ENCODE measurements around the gene GREB1L. TPM values are rescaled to one million over a fixed set of nuclear protein-coding genes. Genes with fewer than 3 reads are reported as not detected.

The GREB1L gene
- polyA plus RNA-seq, 1 donor from 2014 or later: 23.3 TPM

- no peaks in the 10 kb centered on the region for H3K36me3 ChIP-seq (ENCODE audit: insufficient read depth, low read length)
- no peaks in the 10 kb centered on the region for H3F3A ChIP-seq (ENCODE audit: insufficient read depth, low read length, poor library complexity, severe bottlenecking)
- no peaks in the 10 kb centered on the region for H3K9me3 ChIP-seq (ENCODE audit: low read length)
- H3K27me3 ChIP-seq (ENCODE audit: insufficient read depth, low read depth, low read length): no peaks in the 10 kb centered on the region
- H3K27ac ChIP-seq (ENCODE audit: low read length): no peak overlapping the region
- H3K9ac ChIP-seq (ENCODE audit: low read length): no peak overlapping the region
- TF ChIP-seq RAD21 (conservative IDR thresholded peaks at IDR 0.05) (no peak), SMC3 (conservative IDR thresholded peaks at IDR 0.05; ENCODE audit: poor library complexity) (no peak), CTCF (IDR thresholded peaks at IDR 0.05; ENCODE audit: poor library complexity, severe bottlenecking) (no peak), REST (IDR thresholded peaks at IDR 0.05; ENCODE audit: borderline replicate concordance) (no peak), MXI1 (conservative IDR thresholded peaks at IDR 0.05; ENCODE audit: poor library complexity, severe bottlenecking) (no peak), TAF1 (IDR thresholded peaks at IDR 0.05; ENCODE audit: low read depth) (no peak), EZH2 (IDR thresholded peaks at IDR 0.05; ENCODE audit: borderline replicate concordance, insufficient read depth, low read length, poor library complexity, severe bottlenecking) (no peak), POLR2AphosphoS5 (IDR thresholded peaks at IDR 0.05) (no peak), EP300 (conservative IDR thresholded peaks at IDR 0.05; ENCODE audit: poor library complexity, severe bottlenecking) (no peak)
- H3K4me3 ChIP-seq (ENCODE audit: low read length): no peak overlapping the region
- no peak overlapping the region for H2AFZ ChIP-seq (ENCODE audit: low read depth, low read length)
- H3K9me2 ChIP-seq (ENCODE audit: insufficient read depth, low read length): no peaks in the 10 kb centered on the region
- no peaks in the 10 kb centered on the region for H4K20me1 ChIP-seq (ENCODE audit: insufficient read depth)
- H3K4me2 ChIP-seq (ENCODE audit: low read length): no peak overlapping the region
- no peaks in the 10 kb centered on the region for H3K79me2 ChIP-seq (replicated peaks; ENCODE audit: insufficient read depth, low read length)
These were observed 206.3 kb downstream of the GREB1L start for GRCh38 chr18:21448299-21448698.

GRCh38 chr18:21449367-21450290 is 207.6 kb downstream of the GREB1L start:
- H3K9me2 ChIP-seq (ENCODE audit: insufficient read depth, low read length): no peaks in the 10 kb centered on the region
- H3K27me3 ChIP-seq (ENCODE audit: insufficient read depth, low read depth, low read length): no peaks in the 10 kb centered on the region
- no peaks in the 10 kb centered on the region for H3K36me3 ChIP-seq (ENCODE audit: insufficient read depth, low read length)
- H3K9me3 ChIP-seq (ENCODE audit: low read length): no peaks in the 10 kb centered on the region
- TF ChIP-seq EP300 (conservative IDR thresholded peaks at IDR 0.05; ENCODE audit: poor library complexity, severe bottlenecking) (no peak), CTCF (IDR thresholded peaks at IDR 0.05; ENCODE audit: poor library complexity, severe bottlenecking) (no peak), REST (IDR thresholded peaks at IDR 0.05; ENCODE audit: borderline replicate concordance) (no peak), TAF1 (IDR thresholded peaks at IDR 0.05; ENCODE audit: low read depth) (no peak), RAD21 (conservative IDR thresholded peaks at IDR 0.05) (no peak), EZH2 (IDR thresholded peaks at IDR 0.05; ENCODE audit: borderline replicate concordance, insufficient read depth, low read length, poor library complexity, severe bottlenecking) (no peak), MXI1 (conservative IDR thresholded peaks at IDR 0.05; ENCODE audit: poor library complexity, severe bottlenecking) (no peak), SMC3 (conservative IDR thresholded peaks at IDR 0.05; ENCODE audit: poor library complexity) (no peak)
- H2AFZ ChIP-seq (ENCODE audit: low read depth, low read length): no peak overlapping the region
- H3K4me2 ChIP-seq (ENCODE audit: low read length): no peak overlapping the region
- H4K20me1 ChIP-seq (ENCODE audit: insufficient read depth): no peaks in the 10 kb centered on the region
- no peaks in the 10 kb centered on the region for H3F3A ChIP-seq (ENCODE audit: insufficient read depth, low read length, poor library complexity, severe bottlenecking)
- H3K9ac ChIP-seq (ENCODE audit: low read length): no peak overlapping the region
- no peaks in the 10 kb centered on the region for H3K79me2 ChIP-seq (replicated peaks; ENCODE audit: insufficient read depth, low read length)
- no peak overlapping the region for H3K4me3 ChIP-seq (ENCODE audit: low read length)
- no peak overlapping the region for H3K27ac ChIP-seq (ENCODE audit: low read length)
